ENCODE data around the gene ING4. TPM values are rescaled to one million over a fixed set of nuclear protein-coding genes. Genes with fewer than 3 reads are reported as not detected.

Gene ING4
- total RNA-seq, 1 donor from 2014 or later: 41.3 TPM

- H3K36me3 ChIP-seq: no peaks in the 10 kb centered on the region
- peaks cover 46% of the 10 kb centered on the region for H3K27me3 ChIP-seq (ENCODE audit: low read depth)
- peaks cover 12% of the 10 kb centered on the region for H3K4me1 ChIP-seq
- ATAC-seq: no peak
- H3K27ac ChIP-seq: no peak overlapping the region
- no peak for DNase-seq
- H3K9me3 ChIP-seq: no peaks in the 10 kb centered on the region
- intact Hi-C loops (cut with DNase I): no loop called here
- TF ChIP-seq CTCF (IDR thresholded peaks at IDR 0.05): no peak
- H3K4me3 ChIP-seq: no peak overlapping the region
Measured at GRCh38 chr12:6696690-6697583, 34.0 kb upstream of the ING4 start.

- TF ChIP-seq CTCF (IDR thresholded peaks at IDR 0.05): no peak
- no peak overlapping the region for H3K4me3 ChIP-seq
- H3K36me3 ChIP-seq: no peaks in the 10 kb centered on the region
- peaks cover 32% of the 10 kb centered on the region for H3K27me3 ChIP-seq (ENCODE audit: low read depth)
- no peak for DNase-seq
- peaks cover 18% of the 10 kb centered on the region for H3K4me1 ChIP-seq
- intact Hi-C loops (cut with DNase I): no loop called here
- no peaks in the 10 kb centered on the region for H3K9me3 ChIP-seq
- H3K27ac ChIP-seq: no peak overlapping the region
- ATAC-seq: peak in 1 of 2 donors; percentile 3
Measured at GRCh38 chr12:6695313-6696045, 32.6 kb upstream of the ING4 start.

- ATAC-seq: no peak
- intact Hi-C loops (cut with DNase I): no loop called here
- Histone ChIP-seq H3K4me1 (peaks cover 18% of the 10 kb centered on the region), H3K27me3 (ENCODE audit: low read depth) (peaks cover 24% of the 10 kb centered on the region), H3K4me3 (no peak overlapping the region), H3K36me3 (no peaks in the 10 kb centered on the region), H3K27ac (no peak overlapping the region), H3K9me3 (no peaks in the 10 kb centered on the region)
- TF ChIP-seq CTCF (IDR thresholded peaks at IDR 0.05): no peak
- DNase-seq: no peak
Measured at GRCh38 chr12:6694701-6695100, 31.8 kb upstream of the ING4 start.

- H3K4me3 ChIP-seq: no peak overlapping the region
- H3K27me3 ChIP-seq (ENCODE audit: low read depth): peaks cover 18% of the 10 kb centered on the region
- H3K27ac ChIP-seq: no peak overlapping the region
- H3K36me3 ChIP-seq: no peaks in the 10 kb centered on the region
- DNase-seq (no peak), ATAC-seq (no peak)
- TF ChIP-seq CTCF (IDR thresholded peaks at IDR 0.05): no peak
- intact Hi-C loops (cut with DNase I): no loop called here
- no peaks in the 10 kb centered on the region for H3K9me3 ChIP-seq
- peaks cover 18% of the 10 kb centered on the region for H3K4me1 ChIP-seq
Measured at GRCh38 chr12:6693832-6694355, 31.0 kb upstream of the ING4 start.

GRCh38 chr12:6692888-6693287 lies 30.0 kb upstream of the ING4 start:
- Histone ChIP-seq H3K27ac (no peak overlapping the region), H3K4me1 (peaks cover 24% of the 10 kb centered on the region), H3K36me3 (no peaks in the 10 kb centered on the region), H3K9me3 (no peaks in the 10 kb centered on the region), H3K4me3 (no peak overlapping the region), H3K27me3 (ENCODE audit: low read depth) (peaks cover 8% of the 10 kb centered on the region)
- ATAC-seq (no peak), DNase-seq (no peak)
- TF ChIP-seq CTCF (IDR thresholded peaks at IDR 0.05): no peak
- intact Hi-C loops (cut with DNase I): no loop called here

All from lower lobe of right lung (tissue), 2 donors.